Measurements from ENCODE around the gene H3-3A.

DNA sequence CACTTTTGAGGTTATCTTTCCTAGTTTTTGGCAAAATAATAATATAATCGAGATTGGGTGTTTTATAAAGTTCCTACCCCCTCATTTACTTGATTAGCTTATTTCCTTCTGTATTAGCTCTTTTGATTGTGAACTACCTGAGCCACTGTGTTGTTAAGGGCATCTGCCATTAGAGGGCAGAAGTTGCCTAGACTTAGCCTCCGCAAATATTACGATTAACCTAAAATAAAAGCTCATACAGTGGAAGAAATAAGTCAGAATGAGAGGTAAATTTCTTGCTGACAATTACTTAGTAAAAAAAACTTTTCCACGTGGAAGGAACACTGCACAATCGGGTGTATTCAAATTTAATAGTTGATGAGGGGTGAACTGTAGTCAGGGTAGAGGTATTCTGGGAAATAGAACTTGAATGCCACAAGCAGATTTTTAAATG, 2.3 kb downstream of the H3-3A start:
- peak; percentile 73 for TF ChIP-seq CTCF (IDR thresholded peaks at IDR 0.05; ENCODE audit: low read depth, low read length)
- no peak for TF ChIP-seq EZH2phosphoT487 (IDR thresholded peaks at IDR 0.05; ENCODE audit: low read depth)

All from OCI-LY3 (cell line).